Fibroblast of lung (primary cell): ENCODE data around the gene MIEF1. TPM values are rescaled to one million over a fixed set of nuclear protein-coding genes. Genes with fewer than 3 reads are reported as not detected.

Experiments
- DNase-seq, 2 donors: peaks; one replicate each; pipeline versions ENCODE4 v3.0.0 to v3.0.0-alpha.2; 2010; ENCODE audit warnings: low read depth in 2 of 2
- H2AFZ ChIP-seq: 2 replicates; pipeline ENCODE4 v1.5.1; 2012; ENCODE audit warnings: low read length, control low read depth, inconsistent platforms
- H3K27ac ChIP-seq: 2 replicates; pipeline ENCODE4 v1.5.1; 2011; ENCODE audit warnings: low read length, control low read depth; ENCODE audit not compliant: insufficient read depth
- H3K27me3 ChIP-seq: 2 replicates; pipeline ENCODE4 v1.5.1; 2011; ENCODE audit warnings: mild to moderate bottlenecking, low read length; ENCODE audit not compliant: control insufficient read depth, insufficient read depth
- H3K36me3 ChIP-seq: 2 replicates; pipeline ENCODE4 v1.5.1; 2011; ENCODE audit warnings: low read length; ENCODE audit not compliant: control insufficient read depth, insufficient read depth
- H3K4me1 ChIP-seq: 2 replicates; pipeline ENCODE4 v1.5.1; 2011; ENCODE audit warnings: low read length; ENCODE audit not compliant: control insufficient read depth, insufficient read depth; ENCODE audit errors: extremely low read depth
- H3K4me2 ChIP-seq: 2 replicates; pipeline ENCODE4 v1.5.1; 2011; ENCODE audit warnings: low read length, control low read depth; ENCODE audit not compliant: insufficient read depth; ENCODE audit errors: extremely low read depth
- H3K4me3 ChIP-seq, 4 experiments: fragments of 200-600 bp in 1 of 4; sonication (generic) in 1 of 4; replicated peaks in 1 of 4; 2 replicates each; pipeline ENCODE4 v1.5.1; 2011 to 2016; ENCODE audit warnings: low read length in 4 of 4, low read depth in 3 of 4, mild to moderate bottlenecking in 3 of 4, control low read depth in 2 of 4, inconsistent platforms in 1 of 4, mixed read lengths in 1 of 4; ENCODE audit not compliant: insufficient read depth in 1 of 4; ENCODE audit errors: control extremely low read depth in 1 of 4
- H3K79me2 ChIP-seq: 2 replicates; pipeline ENCODE4 v1.5.1; 2012; ENCODE audit warnings: mild to moderate bottlenecking, low read length, inconsistent platforms; ENCODE audit not compliant: control insufficient read depth, insufficient read depth
- H3K9ac ChIP-seq: 2 replicates; pipeline ENCODE4 v1.5.1; 2011; ENCODE audit warnings: mild to moderate bottlenecking, low read length, control low read depth; ENCODE audit not compliant: insufficient read depth
- H3K9me3 ChIP-seq: 2 replicates; pipeline ENCODE4 v1.5.1; 2012; ENCODE audit warnings: low read depth, low read length; ENCODE audit not compliant: control insufficient read depth, insufficient read depth
- H4K20me1 ChIP-seq: 2 replicates; pipeline ENCODE4 v1.5.1; 2011; ENCODE audit warnings: low read length; ENCODE audit not compliant: control insufficient read depth, insufficient read depth; ENCODE audit errors: extremely low read depth
- CTCF ChIP-seq, 2 donors: IDR thresholded peaks in 1 of 2; conservative IDR thresholded peaks in 1 of 2; 1 replicate in 1 of 2; 2 replicates in 1 of 2; pipeline ENCODE4 v1.5.1; 2011 to 2012; ENCODE audit warnings: low read length in 2 of 2, control low read depth in 1 of 2, inconsistent platforms in 1 of 2, low read depth in 1 of 2, mild to moderate bottlenecking in 1 of 2
- EZH2 ChIP-seq: IDR thresholded peaks from 2 replicates; pipeline ENCODE4 v1.5.1; 2012; ENCODE audit warnings: low read length, control low read depth, mild to moderate bottlenecking; ENCODE audit errors: missing control alignments
- polyA plus RNA-seq, 2 donors: library from polyadenylated mRNA; depleted of rRNA in 1 of 2; stranded (reverse) in 1 of 2; unstranded in 1 of 2; fragments of >200 nt; gene quantifications; 2 replicates each; pipeline ENCODE4 v1.2.1, GENCODE V29; 2011 to 2012; ENCODE audit warnings: missing spikeins in 1 of 2
- total RNA-seq: library from RNA; depleted of rRNA; stranded (reverse); fragments of >200 nt; gene quantifications from 2 replicates; pipeline ENCODE4 v1.2.1, GENCODE V29; 2014

The MIEF1 gene
- total and polyA plus RNA-seq, 2 donors (not counting 1 experiment from before 2014, with no cell fraction given) = 16.8 to 19.0 TPM

DNA sequence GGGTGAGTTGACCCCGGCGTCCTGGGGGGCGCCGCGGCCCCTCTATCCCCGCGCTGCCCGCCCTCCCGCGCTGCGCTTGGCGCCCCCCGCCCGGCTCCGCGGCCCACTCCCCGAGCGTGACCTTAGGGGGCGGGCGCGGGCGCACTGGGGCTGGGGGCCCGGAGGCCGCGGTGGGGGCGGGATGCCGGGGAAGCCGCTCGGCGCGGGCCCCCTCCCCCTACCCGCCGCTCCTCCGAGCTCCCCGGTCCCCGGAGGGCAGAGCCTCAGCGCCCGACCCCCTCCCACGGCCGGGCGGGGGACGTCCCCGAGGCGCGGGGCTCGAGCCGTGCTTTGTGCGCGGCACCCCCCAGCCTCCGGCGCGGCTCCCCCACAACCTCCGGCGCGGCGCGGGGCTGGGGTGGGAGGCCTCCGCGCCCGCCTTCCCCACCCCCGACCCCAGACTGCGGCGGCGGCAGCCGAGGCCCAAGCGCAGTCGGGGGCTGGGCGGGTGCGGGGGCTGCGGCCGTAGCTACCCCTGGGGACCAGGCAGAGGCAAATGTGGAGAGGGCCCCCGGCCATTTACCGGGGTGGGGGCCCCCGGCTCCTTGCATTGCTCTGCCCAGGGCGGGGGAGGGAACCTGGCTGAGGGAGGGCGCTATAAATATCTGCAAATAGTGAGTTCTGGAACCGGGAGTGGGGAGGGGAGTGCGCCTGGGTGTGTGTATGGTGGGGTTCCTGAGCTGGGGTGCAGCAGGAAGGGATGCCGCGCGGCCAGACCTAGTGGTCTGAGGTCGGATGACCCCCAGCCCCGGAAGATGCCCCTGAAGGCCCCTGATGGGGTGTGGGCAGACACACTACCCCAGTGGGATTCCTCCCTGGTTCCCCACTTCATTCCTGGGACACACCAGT is 44.3 kb upstream of the MIEF1 start:
- no peak overlapping the region for H3K27ac ChIP-seq
- no peak overlapping the region for H2AFZ ChIP-seq
- no peaks in the 10 kb centered on the region for H3K79me2 ChIP-seq
- H3K27me3 ChIP-seq = peaks cover 35% of the 10 kb centered on the region
- H4K20me1 ChIP-seq = no peaks in the 10 kb centered on the region
- no peak overlapping the region for H3K9ac ChIP-seq
- H3K4me1 ChIP-seq = no peaks in the 10 kb centered on the region
- DNase-seq = no peak
- no peak overlapping the region for H3K4me2 ChIP-seq
- no peak overlapping the region for H3K4me3 ChIP-seq
- no peaks in the 10 kb centered on the region for H3K9me3 ChIP-seq
- TF ChIP-seq EZH2 = no peak
- TF ChIP-seq CTCF (conservative IDR thresholded peaks at IDR 0.05 in 1 of 2, IDR thresholded peaks at IDR 0.05 in 1 of 2; ENCODE audit: low read depth in 1 of 2, low read length in 2 of 2) = no peak
- H3K36me3 ChIP-seq = no peaks in the 10 kb centered on the region

- Histone ChIP-seq H3K9me3 (no peaks in the 10 kb centered on the region), H3K9ac (no peak overlapping the region), H3K36me3 (no peaks in the 10 kb centered on the region), H3K4me3 (no peak overlapping the region), H3K79me2 (no peaks in the 10 kb centered on the region), H4K20me1 (no peaks in the 10 kb centered on the region), H3K4me1 (no peaks in the 10 kb centered on the region), H2AFZ (no peak overlapping the region), H3K4me2 (no peak overlapping the region), H3K27ac (no peak overlapping the region), H3K27me3 (peaks cover 32% of the 10 kb centered on the region)
- DNase-seq = no peak
- no peak for TF ChIP-seq EZH2
- no peak for TF ChIP-seq CTCF (conservative IDR thresholded peaks at IDR 0.05 in 1 of 2, IDR thresholded peaks at IDR 0.05 in 1 of 2; ENCODE audit: low read depth in 1 of 2, low read length in 2 of 2)
Measured at GRCh38 chr22:39458444-39459083, 43.5 kb upstream of the MIEF1 start.

- Histone ChIP-seq H3K79me2 (no peaks in the 10 kb centered on the region), H3K4me2 (no peak overlapping the region), H3K4me1 (no peaks in the 10 kb centered on the region), H3K4me3 (no peak overlapping the region), H3K9ac (no peak overlapping the region), H2AFZ (no peak overlapping the region), H3K27ac (no peak overlapping the region), H3K36me3 (no peaks in the 10 kb centered on the region), H4K20me1 (no peaks in the 10 kb centered on the region), H3K9me3 (no peaks in the 10 kb centered on the region), H3K27me3 (peaks cover 27% of the 10 kb centered on the region)
- no peak for TF ChIP-seq EZH2
- DNase-seq = no peak
Measured at GRCh38 chr22:39459681-39460080, 42.4 kb upstream of the MIEF1 start.
